CD4-positive, alpha-beta T cell treated with Interleukin-1 beta for 1 hour (primary cell): ENCODE data around the gene HTRA3.
"Not testable (repeated sequence)": the region's sequence is repeated elsewhere in the genome, so short reads cannot be mapped to it uniquely, and the experiment has no call there.

Experiments used
- DNase-seq, 2 donors: peaks; one replicate each; pipeline ENCODE4 v3.0.0-alpha.2; 2020 to 2022

Gene HTRA3

GRCh38 chr4:8330821-8331574, 61.4 kb downstream of the HTRA3 start:
- DNase-seq, result no peak

GRCh38 chr4:8331575-8331955, 62.0 kb downstream of the HTRA3 start:
- no peak for DNase-seq

- no peak for DNase-seq
These were observed 62.7 kb downstream of the HTRA3 start for GRCh38 chr4:8332038-8332857.

- no peak for DNase-seq
These were observed 63.4 kb downstream of the HTRA3 start for GRCh38 chr4:8332891-8333331.

GRCh38 chr4:8333726-8334460, 64.3 kb downstream of the HTRA3 start:
- no peak for DNase-seq

GRCh38 chr4:8334786-8335460, 65.4 kb downstream of the HTRA3 start:
- no peak for DNase-seq

- no peak for DNase-seq
These were observed 66.3 kb downstream of the HTRA3 start for GRCh38 chr4:8335848-8336247.

GRCh38 chr4:8336412-8337075, 67.0 kb downstream of the HTRA3 start:
- no peak for DNase-seq

GRCh38 chr4:8338351-8338961, 68.9 kb downstream of the HTRA3 start:
- DNase-seq, result no peak

- DNase-seq, result no peak
These were observed 71.3 kb downstream of the HTRA3 start for GRCh38 chr4:8340781-8341241.

- DNase-seq, result not testable (repeated sequence)
These were observed 71.7 kb downstream of the HTRA3 start for GRCh38 chr4:8341281-8341680.

GRCh38 chr4:8341691-8342090, 72.1 kb downstream of the HTRA3 start:
- DNase-seq, result no peak

- no peak for DNase-seq
These were observed 73.2 kb downstream of the HTRA3 start for GRCh38 chr4:8342651-8343261.

GRCh38 chr4:8343262-8343966, 73.9 kb downstream of the HTRA3 start:
- DNase-seq, result no peak

- no peak for DNase-seq
These were observed 74.4 kb downstream of the HTRA3 start for GRCh38 chr4:8343967-8344331.

- no peak for DNase-seq
These were observed 74.8 kb downstream of the HTRA3 start for GRCh38 chr4:8344377-8344776.

GRCh38 chr4:8345053-8345945, 75.7 kb downstream of the HTRA3 start:
- DNase-seq, result no peak

GRCh38 chr4:8345946-8346814, 76.6 kb downstream of the HTRA3 start:
- no peak for DNase-seq
